ENCODE data around the gene TADA3. TPM values are rescaled to one million over a fixed set of nuclear protein-coding genes. Genes with fewer than 3 reads are reported as not detected.

Gene TADA3
- total and polyA plus RNA-seq, 2 donors (not counting 3 experiments of a cell fraction or from before 2014, with no cell fraction given), result 27.8 to 31.0 TPM

DNA sequence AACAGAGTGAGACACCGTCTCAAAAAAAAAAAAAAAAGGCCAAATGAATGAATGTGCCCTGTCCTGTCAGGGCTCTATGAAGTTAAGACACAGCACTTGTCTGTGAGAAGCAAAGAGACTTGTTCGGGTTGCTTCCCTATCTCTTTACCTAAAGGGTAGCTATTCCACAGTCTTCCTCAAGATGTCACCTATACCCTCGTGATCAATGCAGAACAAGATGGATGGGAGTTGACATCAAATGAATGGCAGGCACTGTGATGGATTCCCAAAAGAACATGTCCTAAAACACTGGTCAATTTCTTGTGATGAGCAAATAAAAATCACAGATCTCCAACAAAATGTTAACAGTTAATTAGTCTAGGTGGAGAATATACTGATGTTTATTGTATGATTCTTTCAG lies 9.5 kb downstream of the TADA3 start:
- no peak overlapping the region for H3K4me2 ChIP-seq (ENCODE audit: insufficient read depth, low read length)
- H3K36me3 ChIP-seq (ENCODE audit: control insufficient read depth in 2 of 2, extremely low read depth in 1 of 2, insufficient read depth in 2 of 2, low read length in 2 of 2), result peaks cover 0 to 5% of the 10 kb centered on the region in 2 experiments
- no peak overlapping the region for H3K9ac ChIP-seq (replicated peaks; ENCODE audit: extremely low read depth, insufficient read depth, low read length)
- H3K27ac ChIP-seq (ENCODE audit: insufficient read depth, low read depth, low read length), result no peak overlapping the region
- TF ChIP-seq, protein P1, sequence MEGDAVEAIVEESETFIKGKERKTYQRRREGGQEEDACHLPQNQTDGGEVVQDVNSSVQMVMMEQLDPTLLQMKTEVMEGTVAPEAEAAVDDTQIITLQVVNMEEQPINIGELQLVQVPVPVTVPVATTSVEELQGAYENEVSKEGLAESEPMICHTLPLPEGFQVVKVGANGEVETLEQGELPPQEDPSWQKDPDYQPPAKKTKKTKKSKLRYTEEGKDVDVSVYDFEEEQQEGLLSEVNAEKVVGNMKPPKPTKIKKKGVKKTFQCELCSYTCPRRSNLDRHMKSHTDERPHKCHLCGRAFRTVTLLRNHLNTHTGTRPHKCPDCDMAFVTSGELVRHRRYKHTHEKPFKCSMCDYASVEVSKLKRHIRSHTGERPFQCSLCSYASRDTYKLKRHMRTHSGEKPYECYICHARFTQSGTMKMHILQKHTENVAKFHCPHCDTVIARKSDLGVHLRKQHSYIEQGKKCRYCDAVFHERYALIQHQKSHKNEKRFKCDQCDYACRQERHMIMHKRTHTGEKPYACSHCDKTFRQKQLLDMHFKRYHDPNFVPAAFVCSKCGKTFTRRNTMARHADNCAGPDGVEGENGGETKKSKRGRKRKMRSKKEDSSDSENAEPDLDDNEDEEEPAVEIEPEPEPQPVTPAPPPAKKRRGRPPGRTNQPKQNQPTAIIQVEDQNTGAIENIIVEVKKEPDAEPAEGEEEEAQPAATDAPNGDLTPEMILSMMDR (IDR thresholded peaks at IDR 0.05; ENCODE audit: extremely low read depth in 1 of 2, insufficient read depth in 1 of 2, low read depth in 1 of 2, low read length in 2 of 2), result no peak
- TF ChIP-seq JUN (IDR thresholded peaks at IDR 0.05; ENCODE audit: borderline replicate concordance, insufficient read depth, insufficient read length, low read depth), result no peak
- no peak for TF ChIP-seq EZH2 (IDR thresholded peaks at IDR 0.05; ENCODE audit: borderline replicate concordance, low read depth, low read length, severe bottlenecking)
- TF ChIP-seq POLR2A (IDR thresholded peaks at IDR 0.05; ENCODE audit: low read depth, low read length), result no peak
- TF ChIP-seq FOS (IDR thresholded peaks at IDR 0.05; ENCODE audit: borderline replicate concordance, insufficient read depth, low read length), result no peak
- TF ChIP-seq GATA2 (IDR thresholded peaks at IDR 0.05; ENCODE audit: insufficient read depth, insufficient read length, low read depth, low read length), result no peak
- TF ChIP-seq, protein P2, sequence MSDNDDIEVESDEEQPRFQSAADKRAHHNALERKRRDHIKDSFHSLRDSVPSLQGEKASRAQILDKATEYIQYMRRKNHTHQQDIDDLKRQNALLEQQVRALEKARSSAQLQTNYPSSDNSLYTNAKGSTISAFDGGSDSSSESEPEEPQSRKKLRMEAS (IDR thresholded peaks at IDR 0.05; ENCODE audit: insufficient read depth, insufficient read length), result no peak
- TF ChIP-seq POLR2AphosphoS5 (IDR thresholded peaks at IDR 0.05; ENCODE audit: insufficient read depth, low read depth, low read length), result no peak
- no peak for TF ChIP-seq MYC (IDR thresholded peaks at IDR 0.05; ENCODE audit: low read depth, low read length)
- peak; percentile 4 for FAIRE-seq
- DNase-seq (ENCODE audit: low read depth, low spot score), result no peak
- H3K9me3 ChIP-seq (replicated peaks; ENCODE audit: control insufficient read depth, insufficient read depth, low read length), result no peaks in the 10 kb centered on the region
- H3K27me3 ChIP-seq (ENCODE audit: control insufficient read depth in 2 of 2, insufficient read depth in 2 of 2, low read length in 2 of 2), result no peaks in the 10 kb centered on the region
- H3K4me1 ChIP-seq (ENCODE audit: control insufficient read depth, extremely low read depth, insufficient read depth, low read length), result no peaks in the 10 kb centered on the region
- dilution Hi-C loops (cut with MboI; ENCODE audit: extremely low pct_ligation_motif_present, low sequenced_read_pairs) (no loop called here), intact Hi-C loops (cut with micrococcal nuclease) (no loop called here)
- no peaks in the 10 kb centered on the region for H3K79me2 ChIP-seq (ENCODE audit: control insufficient read depth, insufficient read depth, low read length)
- H3K4me3 ChIP-seq (replicated peaks in 1 of 3; ENCODE audit: insufficient read depth in 1 of 3, low read depth in 1 of 3, low read length in 3 of 3), result no peak overlapping the region
- H4K20me1 ChIP-seq (replicated peaks; ENCODE audit: control insufficient read depth, extremely low read depth, insufficient read depth, low read length), result no peaks in the 10 kb centered on the region
- ChIA-PET POLR2A (no interaction called here), CTCF (interaction anchor here (0.7 to 1.5 kb wide), 3 partner anchors 8 to 329 kb away, joined by 3 to 4 read pairs (median 3); no protein-coding TSS in a partner anchor)
- no TSS peak for BruUV-seq (replicated peaks)
- H2AFZ ChIP-seq (ENCODE audit: low read depth, low read length), result no peak overlapping the region
- no peaks in the 10 kb centered on the region for H3K9me1 ChIP-seq (replicated peaks; ENCODE audit: control insufficient read depth, extremely low read depth, insufficient read depth, low read length)
